DOHH2 (cell line): ENCODE measurements around the gene IFNA5.

Experiments used
- EZH2phosphoT487 ChIP-seq: fragments of 200-600 bp; sonication (generic); IDR thresholded peaks from 2 replicates; pipeline ENCODE4 v1.6.1; 2017; ENCODE audit warnings: borderline replicate concordance, mild to moderate bottlenecking, antibody characterized with exemption, low read length, moderate library complexity, mixed read lengths
- TF ChIP-seq, protein P1 (sequence below): fragments of 200-600 bp; sonication (generic); IDR thresholded peaks from one replicate; pipeline ENCODE4 v1.5.1; 2014; ENCODE audit warnings: antibody characterized with exemption, mild to moderate bottlenecking, low read depth, low read length; ENCODE audit not compliant: poor library complexity, severe bottlenecking

DNA sequence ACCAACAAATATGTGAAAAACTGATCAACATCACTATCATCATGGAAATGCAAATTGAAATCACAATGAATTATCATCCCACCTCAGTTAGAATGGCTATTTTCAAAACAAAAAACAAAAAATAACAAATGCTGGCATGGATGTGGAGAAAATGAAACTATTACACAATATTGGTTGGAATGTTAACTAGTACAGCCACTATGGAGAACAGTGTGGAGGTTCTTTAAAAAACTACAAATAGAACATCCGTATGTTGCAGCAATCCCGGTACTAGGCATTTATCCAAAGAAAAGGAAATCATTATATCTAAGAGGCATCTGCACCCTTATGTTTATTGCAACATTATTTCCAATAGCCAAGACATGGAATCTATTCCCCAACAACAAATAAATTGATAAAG lies 9.0 kb upstream of the IFNA5 start:
- TF ChIP-seq, protein P1, sequence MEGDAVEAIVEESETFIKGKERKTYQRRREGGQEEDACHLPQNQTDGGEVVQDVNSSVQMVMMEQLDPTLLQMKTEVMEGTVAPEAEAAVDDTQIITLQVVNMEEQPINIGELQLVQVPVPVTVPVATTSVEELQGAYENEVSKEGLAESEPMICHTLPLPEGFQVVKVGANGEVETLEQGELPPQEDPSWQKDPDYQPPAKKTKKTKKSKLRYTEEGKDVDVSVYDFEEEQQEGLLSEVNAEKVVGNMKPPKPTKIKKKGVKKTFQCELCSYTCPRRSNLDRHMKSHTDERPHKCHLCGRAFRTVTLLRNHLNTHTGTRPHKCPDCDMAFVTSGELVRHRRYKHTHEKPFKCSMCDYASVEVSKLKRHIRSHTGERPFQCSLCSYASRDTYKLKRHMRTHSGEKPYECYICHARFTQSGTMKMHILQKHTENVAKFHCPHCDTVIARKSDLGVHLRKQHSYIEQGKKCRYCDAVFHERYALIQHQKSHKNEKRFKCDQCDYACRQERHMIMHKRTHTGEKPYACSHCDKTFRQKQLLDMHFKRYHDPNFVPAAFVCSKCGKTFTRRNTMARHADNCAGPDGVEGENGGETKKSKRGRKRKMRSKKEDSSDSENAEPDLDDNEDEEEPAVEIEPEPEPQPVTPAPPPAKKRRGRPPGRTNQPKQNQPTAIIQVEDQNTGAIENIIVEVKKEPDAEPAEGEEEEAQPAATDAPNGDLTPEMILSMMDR: no peak
- no peak for TF ChIP-seq EZH2phosphoT487
